Skeletal muscle cell (primary cell): ENCODE results near the gene LTBP1.

ENCODE experiments used
- DNase-seq: peaks from one replicate; pipeline ENCODE4 v3.0.0-alpha.2; 2010; ENCODE audit warnings: low read depth
- H3K4me3 ChIP-seq: 2 replicates; pipeline ENCODE4 v1.5.1; 2011; ENCODE audit warnings: low read depth, mild to moderate bottlenecking, control low read depth, low read length, moderate library complexity

LTBP1 gene

GRCh38 chr2:33395655-33396249 lies 449.0 kb downstream of the LTBP1 start:
- no peak for DNase-seq
- H3K4me3 ChIP-seq = no peak overlapping the region

- no peak for DNase-seq
- H3K4me3 ChIP-seq = no peak overlapping the region
Measured at GRCh38 chr2:33404321-33404720, 457.6 kb downstream of the LTBP1 start.

- peak; percentile 30 for DNase-seq
- H3K4me3 ChIP-seq = no peak overlapping the region
Measured at GRCh38 chr2:33406622-33407021, 459.9 kb downstream of the LTBP1 start.

- no peak overlapping the region for H3K4me3 ChIP-seq
- DNase-seq = no peak
Measured at GRCh38 chr2:33408109-33408508, 461.4 kb downstream of the LTBP1 start.

GRCh38 chr2:33409417-33409955 lies 462.7 kb downstream of the LTBP1 start:
- no peak for DNase-seq
- H3K4me3 ChIP-seq = no peak overlapping the region

- H3K4me3 ChIP-seq = no peak overlapping the region
- peak; percentile 63 for DNase-seq
Measured at GRCh38 chr2:33411765-33412164, 465.0 kb downstream of the LTBP1 start.

GRCh38 chr2:33412920-33413319 lies 466.2 kb downstream of the LTBP1 start:
- no peak for DNase-seq
- H3K4me3 ChIP-seq = no peak overlapping the region

GRCh38 chr2:33419581-33420200 lies 472.9 kb downstream of the LTBP1 start:
- no peak overlapping the region for H3K4me3 ChIP-seq
- no peak for DNase-seq

GRCh38 chr2:33420726-33421125 lies 474.0 kb downstream of the LTBP1 start:
- no peak overlapping the region for H3K4me3 ChIP-seq
- no peak for DNase-seq

- no peak for DNase-seq
- H3K4me3 ChIP-seq = no peak overlapping the region
Measured at GRCh38 chr2:33421820-33422219, 475.1 kb downstream of the LTBP1 start.

GRCh38 chr2:33425161-33425560 lies 478.4 kb downstream of the LTBP1 start:
- H3K4me3 ChIP-seq = no peak overlapping the region
- no peak for DNase-seq

GRCh38 chr2:33425586-33426031 lies 478.9 kb downstream of the LTBP1 start:
- no peak overlapping the region for H3K4me3 ChIP-seq
- DNase-seq = no peak

- no peak for DNase-seq
Measured at GRCh38 chr2:33426666-33427231, 480.0 kb downstream of the LTBP1 start.

GRCh38 chr2:33430077-33430476 lies 483.3 kb downstream of the LTBP1 start:
- DNase-seq = no peak
- no peak overlapping the region for H3K4me3 ChIP-seq

More at GRCh38 chr2:33426666-33427231, 480.0 kb downstream of the LTBP1 start:
- no peak overlapping the region for H3K4me3 ChIP-seq

GRCh38 chr2:33430856-33431255 lies 484.1 kb downstream of the LTBP1 start:
- no peak for DNase-seq
- H3K4me3 ChIP-seq = no peak overlapping the region

- DNase-seq = no peak
- no peak overlapping the region for H3K4me3 ChIP-seq
Measured at GRCh38 chr2:33432871-33433270, 486.1 kb downstream of the LTBP1 start.

- no peak overlapping the region for H3K4me3 ChIP-seq
- DNase-seq = no peak
Measured at GRCh38 chr2:33433279-33434235, 486.8 kb downstream of the LTBP1 start.

- no peak overlapping the region for H3K4me3 ChIP-seq
- DNase-seq = no peak
Measured at GRCh38 chr2:33435518-33435917, 488.8 kb downstream of the LTBP1 start.

GRCh38 chr2:33436083-33436482 lies 489.3 kb downstream of the LTBP1 start:
- no peak for DNase-seq
- no peak overlapping the region for H3K4me3 ChIP-seq

GRCh38 chr2:33437297-33437696 lies 490.5 kb downstream of the LTBP1 start:
- peak; percentile 78 for DNase-seq
- H3K4me3 ChIP-seq = no peak overlapping the region
